Measurements from ENCODE around the gene GINS2.

GINS2 gene

DNA sequence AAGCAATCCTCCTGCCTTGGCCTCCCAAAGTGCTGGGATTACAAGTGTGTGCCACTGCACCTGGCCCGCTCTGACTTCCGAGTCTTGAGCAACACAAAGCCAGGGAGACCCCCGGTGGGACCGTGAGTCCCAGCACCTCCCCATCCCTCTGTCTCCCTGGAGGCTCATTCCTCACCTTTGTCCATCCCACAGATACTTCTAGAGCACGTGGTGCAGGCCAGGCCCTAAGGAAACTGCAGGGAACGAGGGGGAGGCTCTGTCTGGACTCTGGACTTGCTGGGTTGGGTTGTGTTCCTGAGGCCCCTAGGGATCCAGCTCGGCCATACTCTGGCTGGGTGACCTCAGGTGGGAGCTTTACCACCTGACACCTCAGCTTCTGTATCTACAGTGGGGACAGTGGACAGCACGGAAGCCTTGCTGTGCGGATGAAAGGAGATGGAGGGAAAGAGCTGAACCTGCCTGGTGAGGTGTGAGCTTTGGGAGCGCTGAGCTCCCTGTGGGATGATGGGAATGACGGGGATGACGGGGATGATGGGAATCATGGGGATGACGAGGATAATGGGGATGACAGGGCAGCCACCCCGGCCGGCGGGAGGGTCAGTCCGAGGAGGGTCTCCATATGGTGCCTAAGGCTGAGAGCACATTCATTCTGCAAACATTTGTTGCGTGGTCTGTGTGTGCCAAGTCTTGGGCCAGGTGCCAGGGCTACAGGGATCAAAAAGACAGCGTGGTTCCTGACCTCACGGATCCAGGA is 35.5 kb upstream of the GINS2 start:
- Histone ChIP-seq H3K4me3 (ENCODE audit: low read length) (no peak overlapping the region), H3K4me1 (ENCODE audit: control insufficient read depth, insufficient read depth, low read length) (no peaks in the 10 kb centered on the region), H3K27me3 (ENCODE audit: control insufficient read depth, insufficient read depth, low read length) (no peaks in the 10 kb centered on the region), H3K27ac (ENCODE audit: low read depth, low read length) (no peak overlapping the region), H3K36me3 (ENCODE audit: control insufficient read depth, insufficient read depth, low read length) (no peaks in the 10 kb centered on the region), H3K9ac (ENCODE audit: low read length) (no peak overlapping the region)

DNA sequence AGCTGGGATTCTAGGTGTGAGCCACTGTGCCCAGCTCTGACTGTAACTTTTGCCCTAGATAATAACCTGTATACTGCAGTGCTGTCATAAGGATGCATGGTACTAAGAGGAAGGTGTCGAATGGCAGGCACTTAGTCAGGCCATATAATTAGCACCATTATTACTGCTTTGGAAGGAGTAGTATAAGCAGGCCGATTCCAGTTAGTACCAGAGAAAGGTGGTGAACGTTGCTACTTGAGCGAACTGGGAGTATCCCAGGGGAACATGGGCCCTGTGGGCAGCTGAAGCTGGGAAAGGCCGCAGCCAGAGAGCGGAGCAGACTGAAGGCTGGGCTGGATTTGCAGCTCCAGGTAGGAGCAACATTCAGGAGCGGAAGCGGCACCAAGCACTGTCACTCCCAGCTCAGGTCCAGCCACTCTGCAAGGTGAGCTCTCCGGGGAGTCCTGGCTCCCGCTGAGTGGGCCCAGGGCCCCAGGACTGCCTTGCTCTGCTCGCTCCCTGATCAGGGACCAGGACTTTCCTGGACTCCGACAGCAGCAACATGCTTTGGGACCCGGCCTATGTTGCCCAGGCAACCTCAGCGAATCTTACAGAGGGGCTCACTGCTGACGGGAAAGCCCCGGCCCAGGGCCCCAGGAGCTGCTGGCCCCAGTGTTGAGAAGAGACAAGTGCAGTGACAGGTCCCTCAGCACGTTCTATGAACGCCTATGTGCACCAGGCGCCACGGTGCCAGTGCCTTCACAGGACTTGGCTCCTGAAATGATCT is 33.6 kb upstream of the GINS2 start:
- Histone ChIP-seq H3K9ac (ENCODE audit: low read length) (no peak overlapping the region), H3K27ac (ENCODE audit: low read depth, low read length) (no peak overlapping the region)

DNA sequence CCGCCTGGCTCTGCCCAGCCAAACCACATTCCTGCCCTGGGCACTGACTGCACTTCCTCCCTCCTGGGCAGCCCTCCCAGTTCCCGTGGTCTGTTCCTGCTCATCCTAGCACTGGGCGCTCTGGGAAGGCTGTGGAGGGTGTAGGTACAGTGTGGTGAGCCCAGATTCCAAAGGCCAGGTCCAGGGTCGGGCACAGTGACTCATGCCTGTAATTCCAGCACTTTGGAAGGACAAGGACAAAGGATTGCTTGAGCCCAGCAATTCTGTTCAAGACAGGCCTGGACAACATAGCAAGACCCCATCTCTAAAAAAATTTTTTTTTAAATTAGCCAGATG is 31.5 kb upstream of the GINS2 start:
- Histone ChIP-seq H3K36me3 (ENCODE audit: control insufficient read depth, insufficient read depth, low read length) (no peaks in the 10 kb centered on the region), H3K4me1 (ENCODE audit: control insufficient read depth, insufficient read depth, low read length) (no peaks in the 10 kb centered on the region)

More for the DNA sequence above, 33.6 kb upstream of the GINS2 start:
- no peaks in the 10 kb centered on the region for H3K4me1 ChIP-seq (ENCODE audit: control insufficient read depth, insufficient read depth, low read length)
- H3K27me3 ChIP-seq (ENCODE audit: control insufficient read depth, insufficient read depth, low read length): no peaks in the 10 kb centered on the region
- H3K36me3 ChIP-seq (ENCODE audit: control insufficient read depth, insufficient read depth, low read length): no peaks in the 10 kb centered on the region
- H3K4me3 ChIP-seq (ENCODE audit: low read length): no peak overlapping the region

DNA sequence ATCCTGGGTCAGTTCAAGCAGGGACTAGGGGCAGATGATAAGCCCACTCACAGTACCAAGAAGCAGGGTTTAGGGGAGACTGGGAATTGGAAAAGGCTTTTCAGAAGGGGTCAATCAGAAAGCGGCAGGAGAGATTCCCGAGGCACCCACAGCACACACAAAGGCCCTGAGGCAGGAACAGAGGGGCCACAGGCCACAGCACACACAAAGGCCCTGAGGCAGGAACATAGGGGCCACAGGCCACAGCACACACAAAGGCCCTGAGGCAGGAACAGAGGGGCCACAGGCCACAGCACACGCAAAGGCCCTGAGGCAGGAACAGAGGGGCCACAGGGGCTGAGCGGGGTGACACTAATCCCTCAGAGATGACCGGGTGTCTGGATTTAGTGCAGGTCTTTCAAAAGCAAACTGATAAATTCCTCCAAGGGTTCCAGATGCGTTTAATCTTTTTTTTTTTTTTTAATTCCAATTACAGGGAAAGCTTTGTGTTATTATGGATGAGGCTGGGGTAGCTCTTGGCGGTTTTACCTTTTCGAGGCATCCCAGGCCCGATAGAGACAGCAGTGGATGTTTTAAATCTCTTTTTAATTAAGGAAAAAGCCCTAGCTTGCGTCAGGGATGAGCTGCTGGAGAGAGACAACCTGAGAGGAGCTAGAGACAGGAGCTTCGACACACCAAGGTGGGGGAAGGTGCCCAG is 31.0 kb upstream of the GINS2 start:
- H3K36me3 ChIP-seq (ENCODE audit: control insufficient read depth, insufficient read depth, low read length): no peaks in the 10 kb centered on the region
- H3K4me1 ChIP-seq (ENCODE audit: control insufficient read depth, insufficient read depth, low read length): no peaks in the 10 kb centered on the region
- no peak overlapping the region for H3K4me3 ChIP-seq (ENCODE audit: low read length)
- no peak overlapping the region for H3K9ac ChIP-seq (ENCODE audit: low read length)
- no peaks in the 10 kb centered on the region for H3K27me3 ChIP-seq (ENCODE audit: control insufficient read depth, insufficient read depth, low read length)
- no peak overlapping the region for H3K27ac ChIP-seq (ENCODE audit: low read depth, low read length)

More for the DNA sequence above, 31.5 kb upstream of the GINS2 start:
- Histone ChIP-seq H3K27me3 (ENCODE audit: control insufficient read depth, insufficient read depth, low read length) (no peaks in the 10 kb centered on the region), H3K4me3 (ENCODE audit: low read length) (no peak overlapping the region), H3K27ac (ENCODE audit: low read depth, low read length) (no peak overlapping the region), H3K9ac (ENCODE audit: low read length) (no peak overlapping the region)

DNA sequence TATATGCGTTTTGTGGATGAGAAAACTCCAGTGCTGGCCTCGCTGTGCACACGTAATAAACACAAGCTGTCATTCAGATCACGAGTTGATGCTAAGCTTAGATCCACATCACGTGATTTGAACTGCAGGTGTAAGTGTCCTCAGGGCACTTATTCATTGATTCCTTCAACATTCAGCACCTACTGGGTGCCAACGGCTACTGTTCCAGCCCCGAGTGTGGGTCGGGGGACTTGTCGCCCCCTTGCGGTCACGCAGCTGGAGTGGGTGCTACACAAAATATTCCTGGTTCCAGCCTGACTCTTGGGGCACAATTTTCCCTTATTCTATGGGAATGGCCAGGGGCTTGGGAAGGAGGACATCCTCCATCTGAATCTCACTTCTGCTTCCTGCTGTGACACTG is 29.9 kb upstream of the GINS2 start:
- Histone ChIP-seq H3K27me3 (ENCODE audit: control insufficient read depth, insufficient read depth, low read length) (no peaks in the 10 kb centered on the region), H3K36me3 (ENCODE audit: control insufficient read depth, insufficient read depth, low read length) (no peaks in the 10 kb centered on the region), H3K27ac (ENCODE audit: low read depth, low read length) (no peak overlapping the region), H3K4me1 (ENCODE audit: control insufficient read depth, insufficient read depth, low read length) (no peaks in the 10 kb centered on the region), H3K9ac (ENCODE audit: low read length) (no peak overlapping the region), H3K4me3 (ENCODE audit: low read length) (no peak overlapping the region)

DNA sequence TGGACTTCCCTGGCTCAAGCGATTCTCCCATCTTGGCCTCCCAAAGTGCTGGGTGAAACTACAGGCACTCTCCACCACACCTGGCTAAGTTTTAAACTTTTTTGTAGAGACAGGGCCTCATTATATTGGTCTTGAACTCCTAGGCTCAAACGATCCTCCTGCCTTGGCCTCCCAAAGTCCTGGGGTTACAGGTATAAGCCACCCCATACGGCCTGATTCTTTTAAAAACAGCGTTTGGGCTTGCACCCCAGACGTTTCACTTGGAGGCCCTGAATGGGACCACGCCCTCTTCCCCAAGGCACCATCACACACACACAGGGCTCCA is 29.4 kb upstream of the GINS2 start:
- Histone ChIP-seq H3K9ac (ENCODE audit: low read length) (no peak overlapping the region), H3K36me3 (ENCODE audit: control insufficient read depth, insufficient read depth, low read length) (no peaks in the 10 kb centered on the region), H3K27ac (ENCODE audit: low read depth, low read length) (no peak overlapping the region), H3K4me3 (ENCODE audit: low read length) (no peak overlapping the region), H3K27me3 (ENCODE audit: control insufficient read depth, insufficient read depth, low read length) (no peaks in the 10 kb centered on the region), H3K4me1 (ENCODE audit: control insufficient read depth, insufficient read depth, low read length) (no peaks in the 10 kb centered on the region)

DNA sequence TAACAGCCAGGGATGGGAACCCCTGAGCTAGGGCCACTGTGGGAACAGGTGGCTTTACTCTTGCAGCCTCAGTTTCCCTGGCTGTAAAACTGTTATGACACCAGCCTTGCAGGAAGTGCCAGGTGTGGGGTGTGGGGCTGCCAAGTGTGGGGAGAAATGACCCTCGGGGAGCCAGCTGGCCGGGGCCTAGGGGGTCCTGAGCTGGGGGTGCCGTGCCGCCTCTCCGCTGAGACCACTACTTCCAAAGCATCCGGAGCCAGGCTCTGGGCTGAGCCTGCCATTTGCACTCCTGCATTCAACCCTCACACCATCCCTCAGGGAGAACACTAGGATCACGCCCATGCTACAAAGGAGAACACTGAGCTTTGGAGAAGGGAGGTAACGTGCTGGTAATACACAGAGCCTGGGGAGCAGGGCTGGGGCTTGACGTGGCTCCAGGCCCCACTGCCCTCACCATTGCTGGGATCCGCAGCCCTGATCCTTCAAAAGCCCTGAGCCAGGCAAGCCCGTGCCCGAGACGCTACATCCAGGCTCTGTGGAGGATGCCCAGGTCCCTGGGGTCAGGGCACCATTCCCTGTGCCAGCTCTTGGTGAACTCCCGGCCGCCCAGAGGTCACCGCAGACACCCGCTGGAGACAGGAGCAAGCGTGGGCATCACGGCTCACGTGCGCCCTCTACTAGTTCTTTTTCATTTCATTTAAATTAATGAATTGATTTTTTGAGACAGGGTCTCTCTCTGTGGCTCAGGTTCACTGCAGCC is 28.8 kb upstream of the GINS2 start:
- H3K4me3 ChIP-seq (ENCODE audit: low read length): no peak overlapping the region
- H3K9ac ChIP-seq (ENCODE audit: low read length): no peak overlapping the region
- no peaks in the 10 kb centered on the region for H3K36me3 ChIP-seq (ENCODE audit: control insufficient read depth, insufficient read depth, low read length)
- no peaks in the 10 kb centered on the region for H3K27me3 ChIP-seq (ENCODE audit: control insufficient read depth, insufficient read depth, low read length)
- H3K4me1 ChIP-seq (ENCODE audit: control insufficient read depth, insufficient read depth, low read length): no peaks in the 10 kb centered on the region
- H3K27ac ChIP-seq (ENCODE audit: low read depth, low read length): no peak overlapping the region

DNA sequence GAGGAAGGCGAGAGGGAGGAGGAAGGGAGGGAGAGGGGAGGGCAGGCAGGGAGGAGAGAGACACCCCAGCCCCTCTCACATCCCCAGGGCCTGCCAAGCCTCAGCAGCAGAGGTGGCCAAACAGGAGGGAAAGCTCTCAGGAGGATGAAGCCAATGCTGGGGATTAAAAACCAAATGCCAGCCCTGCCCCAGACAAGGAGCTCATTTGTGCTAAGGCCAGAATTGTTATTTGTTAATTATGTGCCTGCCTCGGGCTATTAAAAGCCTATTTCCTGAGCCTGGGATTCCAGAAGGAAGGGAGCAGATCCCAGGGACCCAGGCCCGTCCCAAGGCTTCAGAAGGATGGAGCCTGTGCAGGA is 27.9 kb upstream of the GINS2 start:
- no peak overlapping the region for H3K9ac ChIP-seq (ENCODE audit: low read length)
- H3K4me3 ChIP-seq (ENCODE audit: low read length): no peak overlapping the region
- H3K27me3 ChIP-seq (ENCODE audit: control insufficient read depth, insufficient read depth, low read length): no peaks in the 10 kb centered on the region
- no peak overlapping the region for H3K27ac ChIP-seq (ENCODE audit: low read depth, low read length)
- no peaks in the 10 kb centered on the region for H3K4me1 ChIP-seq (ENCODE audit: control insufficient read depth, insufficient read depth, low read length)
- no peaks in the 10 kb centered on the region for H3K36me3 ChIP-seq (ENCODE audit: control insufficient read depth, insufficient read depth, low read length)

DNA sequence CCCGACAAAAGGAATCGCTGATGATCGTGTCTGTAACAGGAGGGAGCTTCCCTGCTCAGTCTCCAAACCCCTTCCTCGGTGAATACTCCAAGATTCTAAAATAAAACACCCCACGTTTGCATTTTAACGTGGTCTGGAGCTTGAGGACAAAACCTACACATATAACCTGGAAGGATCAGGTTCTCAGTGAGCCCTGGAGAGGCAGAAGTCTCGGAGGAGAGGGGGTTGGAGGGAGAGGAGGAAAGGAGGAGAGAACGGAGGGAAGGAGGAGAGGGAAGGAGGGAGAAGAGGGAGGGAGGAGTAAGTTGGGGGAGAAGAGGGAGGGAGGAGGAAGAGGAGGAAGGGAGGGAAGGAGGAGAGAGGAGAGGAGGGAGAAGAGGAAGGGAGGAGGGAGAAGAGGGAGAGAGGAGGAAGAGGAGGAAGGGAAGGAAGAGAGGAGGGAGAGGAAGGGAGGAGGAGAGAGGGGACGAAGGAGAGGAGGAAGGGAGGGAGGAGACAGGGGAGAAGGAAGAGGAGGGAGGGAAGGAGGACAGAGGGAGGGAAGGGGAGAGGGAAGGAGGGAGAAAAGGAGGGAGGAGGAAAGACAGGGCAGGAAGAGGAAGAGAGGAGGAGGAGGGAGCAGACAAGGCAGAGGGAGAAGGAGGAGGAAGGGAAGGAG is 27.4 kb upstream of the GINS2 start:
- no peak overlapping the region for H3K9ac ChIP-seq (ENCODE audit: low read length)
- H3K4me1 ChIP-seq (ENCODE audit: control insufficient read depth, insufficient read depth, low read length): no peaks in the 10 kb centered on the region
- H3K36me3 ChIP-seq (ENCODE audit: control insufficient read depth, insufficient read depth, low read length): no peaks in the 10 kb centered on the region
- H3K27ac ChIP-seq (ENCODE audit: low read depth, low read length): no peak overlapping the region
- H3K4me3 ChIP-seq (ENCODE audit: low read length): no peak overlapping the region
- H3K27me3 ChIP-seq (ENCODE audit: control insufficient read depth, insufficient read depth, low read length): no peaks in the 10 kb centered on the region

DNA sequence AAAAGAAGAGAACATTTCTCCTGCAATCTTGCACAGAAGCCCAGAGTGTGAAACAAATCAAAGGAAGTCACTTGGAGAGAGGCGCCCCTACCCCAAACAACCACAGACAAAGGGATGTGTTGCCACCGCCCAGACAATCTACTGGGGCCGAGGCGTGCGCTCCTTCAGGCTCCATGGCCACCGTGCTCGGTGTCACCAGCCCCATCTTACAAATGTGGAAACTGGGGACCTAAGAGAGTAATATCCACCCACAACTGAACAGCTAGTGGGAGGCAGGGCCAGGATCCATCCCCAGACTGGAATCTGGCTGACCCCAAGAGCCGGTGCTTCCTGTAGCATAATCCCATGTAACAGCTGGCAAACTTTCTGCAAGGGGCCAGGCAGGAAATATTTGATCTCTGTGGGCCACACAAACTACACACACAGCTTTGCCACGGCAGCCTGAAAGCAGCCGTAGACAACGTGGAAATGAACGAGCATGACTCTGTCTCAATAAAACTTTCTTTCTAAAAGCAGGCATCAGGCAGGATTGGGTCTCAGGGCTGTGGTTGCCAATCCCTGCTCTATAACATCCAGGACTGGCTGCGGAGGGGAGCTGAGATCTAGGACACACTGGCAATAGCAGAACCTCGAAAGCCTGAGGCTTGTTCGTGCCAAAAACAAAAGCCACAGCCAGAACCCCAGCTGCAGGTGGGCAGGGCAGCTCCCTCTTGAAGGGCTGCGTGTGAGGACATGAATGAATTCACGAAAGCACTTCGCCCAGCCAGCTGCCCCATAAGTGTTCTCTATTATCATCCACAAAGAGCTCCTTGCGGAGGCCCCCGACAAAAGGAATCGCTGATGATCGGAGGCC is 26.6 kb upstream of the GINS2 start:
- no peak overlapping the region for H3K4me3 ChIP-seq (ENCODE audit: low read length)
- no peaks in the 10 kb centered on the region for H3K27me3 ChIP-seq (ENCODE audit: control insufficient read depth, insufficient read depth, low read length)
- H3K4me1 ChIP-seq (ENCODE audit: control insufficient read depth, insufficient read depth, low read length): no peaks in the 10 kb centered on the region
- no peaks in the 10 kb centered on the region for H3K36me3 ChIP-seq (ENCODE audit: control insufficient read depth, insufficient read depth, low read length)
- no peak overlapping the region for H3K9ac ChIP-seq (ENCODE audit: low read length)
- H3K27ac ChIP-seq (ENCODE audit: low read depth, low read length): no peak overlapping the region

DNA sequence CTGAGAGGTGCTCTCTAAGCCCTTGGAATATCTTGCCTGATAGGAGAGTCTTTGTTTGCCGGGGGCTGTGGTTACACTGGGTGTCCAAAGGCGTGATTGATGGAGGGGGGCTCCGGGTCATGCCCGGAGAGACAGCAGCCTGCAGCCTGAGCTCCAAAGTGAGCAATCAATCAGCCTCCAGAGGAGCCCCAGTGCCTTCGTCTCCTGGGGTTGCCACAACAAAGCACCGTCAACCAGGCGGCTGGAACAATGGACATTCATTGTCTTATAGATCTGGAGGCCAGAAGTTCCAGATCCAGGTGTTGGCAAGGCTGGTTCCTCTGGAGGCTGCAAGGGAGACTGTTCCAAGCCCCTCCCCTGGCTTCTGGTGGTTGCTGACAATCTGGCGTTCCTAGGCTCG is 24.0 kb upstream of the GINS2 start:
- Histone ChIP-seq H3K27ac (ENCODE audit: low read depth, low read length) (no peak overlapping the region), H3K36me3 (ENCODE audit: control insufficient read depth, insufficient read depth, low read length) (no peaks in the 10 kb centered on the region), H3K4me1 (ENCODE audit: control insufficient read depth, insufficient read depth, low read length) (no peaks in the 10 kb centered on the region), H3K4me3 (ENCODE audit: low read length) (no peak overlapping the region), H3K9ac (ENCODE audit: low read length) (no peak overlapping the region), H3K27me3 (ENCODE audit: control insufficient read depth, insufficient read depth, low read length) (no peaks in the 10 kb centered on the region)
